Measurements from ENCODE around the gene PRPF19. TPM values are rescaled to one million over a fixed set of nuclear protein-coding genes. Genes with fewer than 3 reads are reported as not detected.
A peak's percentile ranks its signal among the peaks of the same experiment; 100 is the strongest.

Gene PRPF19
- total and polyA plus RNA-seq, 2 of the 4 experiments (the other 2 are of a cell fraction): 29.8 to 50.4 TPM

DNA sequence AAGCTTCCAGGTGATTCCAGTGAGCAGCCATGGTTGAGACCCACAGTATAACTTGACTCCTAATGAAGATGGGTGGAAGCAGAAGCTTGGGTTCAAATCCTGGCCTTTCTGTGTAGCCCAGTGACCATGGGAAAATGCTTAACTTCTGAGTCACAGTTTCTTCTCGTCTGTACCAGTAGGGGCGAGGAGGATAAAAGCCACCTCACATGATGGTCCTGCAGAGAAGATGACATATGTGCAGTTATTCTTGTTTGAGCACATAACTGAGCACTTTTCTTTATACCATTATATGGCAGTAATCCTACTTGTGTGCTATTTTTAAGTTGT lies 12.5 kb upstream of the PRPF19 start:
- Histone ChIP-seq H3K18ac (ENCODE audit: low read depth, low read length) (no peak overlapping the region), H3K4ac (ENCODE audit: low read depth, low read length) (no peak overlapping the region), H3K23ac (ENCODE audit: low read depth, low read length) (no peak overlapping the region), H3K27ac (ENCODE audit: insufficient read depth, low read length) (no peak overlapping the region), H2AFZ (replicated peaks; ENCODE audit: low read length, poor library complexity) (no peak overlapping the region), H3K4me1 (ENCODE audit: control insufficient read depth, insufficient read depth, low read length) (peaks cover 9% of the 10 kb centered on the region), H4K20me1 (ENCODE audit: insufficient read depth, low read length) (peaks cover 14% of the 10 kb centered on the region), H3K56ac (ENCODE audit: extremely low read depth, insufficient read depth, low read length) (no peak overlapping the region), H3K4me2 (ENCODE audit: low read depth, low read length) (no peak overlapping the region), H4K8ac (ENCODE audit: low read depth in 2 of 2, low read length in 2 of 2) (no peak overlapping the region), H3K9ac (ENCODE audit: low read depth, low read length) (no peak overlapping the region), H2AK5ac (ENCODE audit: low read depth, low read length) (no peak overlapping the region), H2BK20ac (ENCODE audit: low read depth, low read length) (no peak overlapping the region), H4K91ac (ENCODE audit: insufficient read depth, low read depth, low read length) (no peak overlapping the region), H3K9me1 (ENCODE audit: insufficient read depth, low read length) (peaks cover 14% of the 10 kb centered on the region; the same call in 1 of the 2 replicates), H3K27me3 (ENCODE audit: control insufficient read depth, insufficient read depth, low read length) (no peaks in the 10 kb centered on the region), H3K4me3 (ENCODE audit: insufficient read depth, low read depth, low read length) (no peak overlapping the region), H2BK5ac (ENCODE audit: low read depth, low read length, poor library complexity, severe bottlenecking) (no peak overlapping the region), H3K14ac (replicated peaks; ENCODE audit: low read depth, low read length) (peak overlapping the region; percentile 10; the same call in 1 of the 2 replicates), H2BK15ac (ENCODE audit: low read depth, low read length) (no peak overlapping the region), H2AK9ac (replicated peaks; ENCODE audit: low read depth, low read length, poor library complexity) (peak overlapping the region; percentile 68), H3K9me3 (ENCODE audit: control insufficient read depth, insufficient read depth, low read length) (no peaks in the 10 kb centered on the region), H3K36me3 (ENCODE audit: control insufficient read depth, insufficient read depth, low read length) (peaks cover 26% of the 10 kb centered on the region), H3K79me1 (ENCODE audit: low read depth in 1 of 2, low read length in 2 of 2) (peaks cover 23 to 60% of the 10 kb centered on the region in 2 experiments), H4K5ac (ENCODE audit: low read depth, low read length) (no peak overlapping the region), H2BK120ac (ENCODE audit: low read depth, low read length) (no peak overlapping the region)
- intact Hi-C loops (cut with micrococcal nuclease): no loop called here
- in situ Hi-C loops (cut with MboI; ENCODE audit: low sequenced_read_pairs): loop anchor here (25.0 kb wide), 1 partner anchor 1332 kb away; no protein-coding TSS in a partner anchor
- DNase-seq (peak; percentile 40), ATAC-seq (ENCODE audit: low read depth) (no peak)
- dilution Hi-C loops (cut with HindIII; ENCODE audit: low sequenced_read_pairs, unreplicated experiment): no loop called here
- TF ChIP-seq, protein P1, sequence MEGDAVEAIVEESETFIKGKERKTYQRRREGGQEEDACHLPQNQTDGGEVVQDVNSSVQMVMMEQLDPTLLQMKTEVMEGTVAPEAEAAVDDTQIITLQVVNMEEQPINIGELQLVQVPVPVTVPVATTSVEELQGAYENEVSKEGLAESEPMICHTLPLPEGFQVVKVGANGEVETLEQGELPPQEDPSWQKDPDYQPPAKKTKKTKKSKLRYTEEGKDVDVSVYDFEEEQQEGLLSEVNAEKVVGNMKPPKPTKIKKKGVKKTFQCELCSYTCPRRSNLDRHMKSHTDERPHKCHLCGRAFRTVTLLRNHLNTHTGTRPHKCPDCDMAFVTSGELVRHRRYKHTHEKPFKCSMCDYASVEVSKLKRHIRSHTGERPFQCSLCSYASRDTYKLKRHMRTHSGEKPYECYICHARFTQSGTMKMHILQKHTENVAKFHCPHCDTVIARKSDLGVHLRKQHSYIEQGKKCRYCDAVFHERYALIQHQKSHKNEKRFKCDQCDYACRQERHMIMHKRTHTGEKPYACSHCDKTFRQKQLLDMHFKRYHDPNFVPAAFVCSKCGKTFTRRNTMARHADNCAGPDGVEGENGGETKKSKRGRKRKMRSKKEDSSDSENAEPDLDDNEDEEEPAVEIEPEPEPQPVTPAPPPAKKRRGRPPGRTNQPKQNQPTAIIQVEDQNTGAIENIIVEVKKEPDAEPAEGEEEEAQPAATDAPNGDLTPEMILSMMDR (conservative IDR thresholded peaks at IDR 0.05; ENCODE audit: low read depth, low read length): no peak
- TF ChIP-seq, protein P2, sequence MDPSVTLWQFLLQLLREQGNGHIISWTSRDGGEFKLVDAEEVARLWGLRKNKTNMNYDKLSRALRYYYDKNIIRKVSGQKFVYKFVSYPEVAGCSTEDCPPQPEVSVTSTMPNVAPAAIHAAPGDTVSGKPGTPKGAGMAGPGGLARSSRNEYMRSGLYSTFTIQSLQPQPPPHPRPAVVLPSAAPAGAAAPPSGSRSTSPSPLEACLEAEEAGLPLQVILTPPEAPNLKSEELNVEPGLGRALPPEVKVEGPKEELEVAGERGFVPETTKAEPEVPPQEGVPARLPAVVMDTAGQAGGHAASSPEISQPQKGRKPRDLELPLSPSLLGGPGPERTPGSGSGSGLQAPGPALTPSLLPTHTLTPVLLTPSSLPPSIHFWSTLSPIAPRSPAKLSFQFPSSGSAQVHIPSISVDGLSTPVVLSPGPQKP (IDR thresholded peaks at IDR 0.05; ENCODE audit: borderline replicate concordance, low read depth, low read length): no peak
- TF ChIP-seq MAZ (IDR thresholded peaks at IDR 0.05; ENCODE audit: borderline replicate concordance, low read depth, low read length) (no peak), MXI1 (IDR thresholded peaks at IDR 0.05; ENCODE audit: borderline replicate concordance, low read depth, low read length) (no peak), RCOR1 (IDR thresholded peaks at IDR 0.05; ENCODE audit: insufficient replicate concordance, low read length) (no peak), BHLHE40 (IDR thresholded peaks at IDR 0.05; ENCODE audit: low read depth, low read length) (no peak), RFX5 (IDR thresholded peaks at IDR 0.05; ENCODE audit: low read depth, low read length) (no peak), NFE2L2 (IDR thresholded peaks at IDR 0.05; ENCODE audit: low read depth, low read length) (no peak), CHD1 (IDR thresholded peaks at IDR 0.05; ENCODE audit: low read depth, low read length) (no peak), RAD21 (IDR thresholded peaks at IDR 0.05; ENCODE audit: low read length) (no peak), MAFK (IDR thresholded peaks at IDR 0.05; ENCODE audit: low read depth, low read length) (no peak), CEBPB (IDR thresholded peaks at IDR 0.05; ENCODE audit: low read depth, low read length) (no peak), FOS (IDR thresholded peaks at IDR 0.05; ENCODE audit: low read depth, low read length) (no peak)
- TF ChIP-seq, protein P3, sequence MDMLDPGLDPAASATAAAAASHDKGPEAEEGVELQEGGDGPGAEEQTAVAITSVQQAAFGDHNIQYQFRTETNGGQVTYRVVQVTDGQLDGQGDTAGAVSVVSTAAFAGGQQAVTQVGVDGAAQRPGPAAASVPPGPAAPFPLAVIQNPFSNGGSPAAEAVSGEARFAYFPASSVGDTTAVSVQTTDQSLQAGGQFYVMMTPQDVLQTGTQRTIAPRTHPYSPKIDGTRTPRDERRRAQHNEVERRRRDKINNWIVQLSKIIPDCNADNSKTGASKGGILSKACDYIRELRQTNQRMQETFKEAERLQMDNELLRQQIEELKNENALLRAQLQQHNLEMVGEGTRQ (IDR thresholded peaks at IDR 0.05; ENCODE audit: low read depth, low read length): no peak
- POLR2A ChIA-PET (ENCODE audit: unreplicated experiment): no interaction called here
- BruUV-seq (replicated peaks): no TSS peak
- CTCF ChIA-PET: interaction anchor here (0.6 kb wide), 1 partner anchor 215 kb away, joined by 3 read pairs; no protein-coding TSS in a partner anchor
- no CpG with 5 or more reads among the region's 2 CpGs for WGBS, 2 experiments (ENCODE audit: extremely low coverage in 2 of 2, insufficient read length in 1 of 2)
